Measurements from ENCODE around the gene PLP2. TPM values are rescaled to one million over a fixed set of nuclear protein-coding genes. Genes with fewer than 3 reads are reported as not detected.

The PLP2 gene
- total and polyA plus RNA-seq, 2 of the 13 experiments (the other 11 are each of a cell fraction or from before 2014, with no cell fraction given): 0.40 to 3.6 TPM

- TF ChIP-seq ZHX1 (CRISPR knock-in tag; IDR thresholded peaks at IDR 0.05; ENCODE audit: low read depth): no peak
- peak; percentile 53; the same call in 1 of the 2 replicates for TF ChIP-seq TAF1 (CRISPR knock-in tag; IDR thresholded peaks at IDR 0.05)
- TF ChIP-seq SCMH1 (CRISPR knock-in tag; IDR thresholded peaks at IDR 0.05; ENCODE audit: borderline replicate concordance): no peak
- TF ChIP-seq IRF2 (CRISPR knock-in tag; IDR thresholded peaks at IDR 0.05): no peak
- no peak for TF ChIP-seq PPARG (CRISPR knock-in tag; conservative IDR thresholded peaks at IDR 0.05)
- TF ChIP-seq ZFP37 (CRISPR knock-in tag; IDR thresholded peaks at IDR 0.05; ENCODE audit: borderline replicate concordance): no peak
- TF ChIP-seq TOE1 (CRISPR knock-in tag; IDR thresholded peaks at IDR 0.05): no peak
- no peak; the same call in 1 of the 2 replicates for TF ChIP-seq TSC22D2 (CRISPR knock-in tag; IDR thresholded peaks at IDR 0.05; ENCODE audit: borderline replicate concordance)
- no peak; the same call in 1 of the 2 replicates for TF ChIP-seq ZSCAN31 (CRISPR knock-in tag; IDR thresholded peaks at IDR 0.05; ENCODE audit: low read depth)
- peak; percentile 41; the same call in 1 of the 2 replicates for TF ChIP-seq ELF3 (CRISPR knock-in tag; IDR thresholded peaks at IDR 0.05)
- no peak for TF ChIP-seq KLF6 (CRISPR knock-in tag; IDR thresholded peaks at IDR 0.05)
- peak; percentile 87; the same call in 1 of the 3 replicates for TF ChIP-seq MXI1 (IDR thresholded peaks at IDR 0.05; ENCODE audit: borderline replicate concordance, low read depth, low read length)
- TF ChIP-seq SP4 (CRISPR knock-in tag; IDR thresholded peaks at IDR 0.05): peak; percentile 89
- TF ChIP-seq BCLAF1 (IDR thresholded peaks at IDR 0.05): no peak
- no peak for TF ChIP-seq ZMAT3 (CRISPR knock-in tag; conservative IDR thresholded peaks at IDR 0.05)
- TF ChIP-seq ZIK1 (CRISPR knock-in tag; IDR thresholded peaks at IDR 0.05; ENCODE audit: borderline replicate concordance, low read depth): no peak
- peak; percentile 46 for TF ChIP-seq STAG1 (CRISPR knock-in tag; IDR thresholded peaks at IDR 0.05)
- 0 out of 2 replicates have a peak, but pooled peaks have one; percentile 41 for TF ChIP-seq MYPOP (CRISPR knock-in tag; IDR thresholded peaks at IDR 0.05)
- TF ChIP-seq ZSCAN9 (CRISPR knock-in tag; IDR thresholded peaks at IDR 0.05; ENCODE audit: borderline replicate concordance): no peak
- TF ChIP-seq NBN (conservative IDR thresholded peaks at IDR 0.05): no peak
Measured at GRCh38 chrX:49186125-49187027, 14.7 kb downstream of the PLP2 start, which contains the start of gene PRICKLE3 (continued).
